A172 (cell line): Measurements from ENCODE around the gene SIL1. TPM values are rescaled to one million over a fixed set of nuclear protein-coding genes. Genes with fewer than 3 reads are reported as not detected.
A peak's percentile ranks its signal among the peaks of the same experiment; 100 is the strongest.

Source experiments
- DNase-seq: peaks from one replicate; pipeline ENCODE4 v3.0.0-alpha.2; 2015; ENCODE audit warnings: low spot score
- total RNA-seq: library from RNA; depleted of rRNA; stranded (reverse); fragments of >200 nt; shearing (Covaris generic); gene quantifications from 2 replicates; pipeline ENCODE4 v1.2.3, GENCODE V29; 2014

Gene SIL1
- total RNA-seq, 1 experiment from 2014 or later, result 60.4 TPM

DNA sequence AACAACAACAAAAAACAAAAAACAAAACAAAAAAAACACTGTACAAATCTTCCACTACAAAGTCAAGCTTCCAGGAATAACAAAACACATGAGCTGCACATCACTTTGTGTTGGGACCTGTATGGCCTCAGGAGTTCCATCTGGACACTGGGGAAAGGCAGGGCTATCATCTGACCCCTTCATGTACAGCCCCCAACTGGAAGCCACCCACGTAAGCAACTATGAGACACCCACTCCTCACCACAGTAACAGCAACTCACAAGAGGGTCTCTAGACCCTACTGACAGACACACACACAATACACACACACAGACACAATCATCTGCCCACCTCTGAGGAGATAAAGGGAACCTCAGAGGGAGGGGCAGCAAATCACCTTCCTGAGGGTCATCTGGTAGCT lies 241.4 kb downstream of the SIL1 start:
- no peak for DNase-seq

DNA sequence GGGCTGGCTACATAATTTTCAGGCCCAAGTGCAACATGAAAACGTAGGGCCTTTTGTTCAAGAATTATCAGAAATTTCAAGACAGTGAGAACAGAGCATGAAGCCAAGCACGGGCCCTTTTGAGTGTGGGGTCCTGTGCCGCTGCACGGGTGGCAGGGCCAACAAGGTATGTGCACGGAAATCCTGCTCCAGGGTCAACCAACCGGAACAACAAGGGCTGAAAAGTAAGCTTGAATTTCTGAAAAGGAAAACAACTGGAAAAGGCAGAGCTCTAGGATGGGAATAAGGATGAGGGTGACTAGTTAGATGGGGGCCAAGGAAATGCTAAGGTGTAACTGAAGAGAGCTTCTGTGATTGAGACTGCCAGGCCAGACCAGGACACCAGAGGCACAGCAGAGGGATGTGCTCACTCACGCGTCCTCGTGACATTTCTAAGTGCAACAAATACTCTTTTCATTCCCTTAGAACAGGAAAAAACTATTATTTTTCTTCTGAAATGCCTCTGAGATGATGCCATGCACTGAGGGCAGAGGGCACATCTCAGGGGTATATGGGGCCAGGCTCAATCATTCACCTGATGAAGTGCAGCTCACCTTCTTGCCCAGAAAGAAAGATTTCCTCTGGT lies 242.4 kb downstream of the SIL1 start:
- DNase-seq, result no peak

GRCh38 chr5:138955013-138955660 lies 243.0 kb downstream of the SIL1 start:
- DNase-seq, result no peak

DNA sequence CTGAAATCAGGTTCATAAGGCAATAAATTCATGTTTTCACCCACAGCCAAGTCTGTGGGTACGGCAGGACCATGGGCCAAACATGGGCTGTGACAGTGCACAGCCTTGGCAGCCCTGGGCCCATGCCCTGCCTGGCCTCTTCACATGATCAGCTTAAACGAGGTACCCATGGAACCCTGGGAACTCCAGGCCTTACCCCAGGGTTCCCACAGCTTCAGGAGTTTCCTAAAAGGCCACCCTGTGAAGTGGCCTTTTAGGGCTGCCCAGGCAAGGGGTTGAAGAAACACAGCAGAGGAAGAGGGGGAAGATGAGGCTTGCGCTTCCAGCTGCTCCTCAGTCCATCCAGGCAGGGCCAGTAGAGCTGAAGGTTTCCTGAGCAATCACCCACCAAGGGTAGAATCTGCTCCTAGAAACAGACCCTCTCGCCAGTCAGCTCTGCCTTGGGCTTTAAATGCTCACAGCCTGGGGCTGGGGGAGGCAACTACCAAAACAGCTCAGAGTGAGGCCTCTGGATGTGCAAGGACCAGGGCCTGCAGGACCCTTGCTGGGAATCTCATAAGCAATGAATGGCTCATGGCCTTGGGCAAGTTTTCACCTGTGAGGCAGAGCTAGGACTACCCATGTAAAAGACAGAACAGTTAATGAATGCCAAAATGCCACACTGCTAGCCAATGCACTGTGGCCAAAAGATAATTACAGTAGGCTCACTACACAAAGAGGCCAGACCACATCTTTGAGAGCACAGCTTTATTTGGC lies 243.7 kb downstream of the SIL1 start:
- no peak for DNase-seq

DNA sequence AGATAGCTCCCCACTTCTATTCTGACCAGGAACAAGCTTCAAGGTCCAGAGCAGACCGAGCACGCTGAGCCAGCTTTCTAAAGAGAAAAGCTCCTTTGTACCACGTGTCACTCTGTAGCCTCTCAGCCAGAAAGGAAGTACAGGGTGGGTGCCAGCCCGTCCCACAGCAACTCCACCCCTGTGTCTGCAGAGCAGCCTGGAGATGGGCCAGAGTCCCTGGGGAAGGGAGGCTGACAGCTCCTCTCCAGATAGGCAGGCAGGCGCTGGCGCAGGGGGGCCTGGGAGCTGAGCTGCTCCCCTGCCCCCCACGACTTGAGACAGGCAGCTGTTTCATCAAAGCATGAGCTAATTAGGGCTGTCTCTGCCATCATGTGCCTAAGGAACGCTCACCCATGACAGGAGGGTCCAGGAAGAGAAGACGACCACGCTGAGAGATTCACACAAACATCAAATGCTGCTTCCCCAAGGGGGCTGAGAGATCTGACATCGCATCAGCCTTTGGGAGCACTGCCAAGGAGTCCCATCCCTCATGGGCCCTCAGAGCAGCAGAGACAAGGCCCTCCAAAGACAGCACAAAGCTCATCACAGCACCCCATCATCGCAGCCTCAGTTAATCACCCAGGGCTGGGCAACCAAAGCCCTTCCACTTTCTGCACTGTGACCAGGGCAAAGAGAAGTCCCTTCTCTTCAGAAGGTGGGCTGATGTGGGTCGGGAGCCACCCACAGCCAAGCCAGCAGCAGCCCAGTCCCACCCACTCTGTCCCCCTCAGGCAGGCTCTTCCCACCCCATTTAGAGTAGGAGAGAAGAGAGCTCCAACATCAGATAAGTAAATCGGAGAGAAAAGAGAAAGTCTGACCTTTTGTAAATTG lies 244.5 kb downstream of the SIL1 start:
- peak; percentile 64 for DNase-seq

DNA sequence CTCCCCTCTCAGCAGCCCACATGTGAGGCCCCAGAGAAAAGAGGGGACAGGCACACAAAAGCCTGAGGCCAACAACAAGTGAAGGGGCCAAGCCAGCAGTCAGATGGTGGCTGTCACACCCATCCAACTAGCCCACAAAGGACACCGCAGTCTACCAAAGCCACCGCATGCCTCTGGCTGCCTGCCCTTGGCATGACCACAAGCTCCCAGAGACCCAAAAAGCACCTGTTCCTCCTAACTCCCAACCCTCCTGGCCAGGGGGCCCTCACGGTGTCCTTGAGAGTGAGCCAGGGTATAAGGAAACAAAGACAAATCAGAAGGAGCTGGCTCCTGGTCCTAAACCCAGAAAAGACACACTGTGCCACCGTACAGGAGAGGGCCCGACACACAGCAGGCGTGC lies 245.2 kb downstream of the SIL1 start:
- no peak for DNase-seq

- no peak for DNase-seq
Measured at GRCh38 chr5:138951986-138952735, 246.0 kb downstream of the SIL1 start.

DNA sequence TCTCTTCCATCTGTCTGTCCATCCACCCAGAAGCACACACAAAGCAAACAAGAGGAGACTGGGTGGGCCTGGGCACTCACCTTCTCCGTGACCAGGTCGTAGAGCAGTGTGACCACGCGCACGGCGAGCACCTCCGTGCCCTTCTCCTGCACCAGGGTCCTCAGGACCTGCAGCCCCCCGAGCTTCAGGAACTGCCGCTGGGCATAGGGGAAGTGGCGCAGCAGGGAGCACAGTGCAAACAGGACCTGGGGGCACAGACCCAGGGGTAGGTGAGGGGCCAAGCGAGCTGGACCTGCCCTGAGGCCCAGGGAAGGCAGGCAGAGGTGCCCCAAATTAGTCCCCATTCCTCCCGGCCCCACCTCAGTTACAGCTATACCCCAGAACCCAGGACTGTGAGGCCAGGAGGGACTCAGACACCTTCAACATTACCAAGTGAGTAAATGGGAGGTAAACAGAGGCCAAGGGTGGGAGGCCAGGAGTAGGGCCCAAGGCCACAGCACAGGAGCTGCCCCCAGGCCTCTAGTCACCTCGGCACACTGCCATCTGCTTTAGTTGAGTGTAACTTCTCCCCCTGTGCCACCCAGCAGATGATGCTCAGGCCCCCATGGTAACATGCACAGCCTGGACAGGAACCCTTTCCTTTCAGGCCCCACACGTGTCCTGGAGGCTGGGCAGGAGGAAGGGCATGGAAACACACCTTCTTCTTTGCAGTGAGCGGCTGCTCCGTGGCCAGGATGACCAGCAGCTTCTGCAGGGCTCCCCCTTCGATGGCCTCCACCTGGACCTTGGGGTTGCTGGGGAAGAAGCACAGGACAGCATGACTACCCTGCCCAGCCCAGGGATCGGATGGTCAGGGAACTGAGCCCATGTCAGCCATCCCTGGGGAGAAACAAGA lies 246.8 kb downstream of the SIL1 start:
- DNase-seq, result no peak

DNA sequence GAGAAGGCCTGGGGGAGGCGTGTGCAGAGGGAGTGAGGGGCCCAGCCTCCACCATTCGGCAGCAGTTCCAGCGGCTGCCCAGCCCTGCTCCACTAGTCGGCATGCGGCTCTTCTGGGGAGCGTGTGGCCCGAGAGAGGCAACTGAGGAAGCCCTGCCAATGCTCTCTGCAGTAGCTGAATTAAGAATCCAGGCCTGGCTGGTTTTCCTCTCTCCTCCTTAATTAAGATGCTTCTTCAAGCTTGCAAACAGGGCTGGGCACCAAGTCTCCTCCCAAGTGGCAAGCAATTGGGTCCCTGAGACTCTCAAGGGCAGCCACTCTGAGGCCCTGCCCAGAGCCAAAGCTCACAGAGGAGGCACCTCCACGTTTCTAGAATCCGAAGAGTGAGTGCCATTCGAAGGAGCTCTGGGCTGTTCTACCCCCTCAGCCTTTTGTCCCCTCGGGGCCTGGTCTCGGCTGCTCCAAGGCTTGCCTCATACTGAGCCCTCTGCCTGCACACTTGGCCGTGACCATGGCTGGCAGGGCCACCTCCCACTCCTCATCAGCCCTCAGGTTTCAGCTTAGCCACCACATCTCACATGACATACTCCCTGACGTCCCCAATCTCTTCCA lies 247.6 kb downstream of the SIL1 start:
- DNase-seq, result no peak

- no peak for DNase-seq
Measured at GRCh38 chr5:138949988-138950387, 248.2 kb downstream of the SIL1 start.

- no peak for DNase-seq
Measured at GRCh38 chr5:138949223-138949574, 249.0 kb downstream of the SIL1 start.

DNA sequence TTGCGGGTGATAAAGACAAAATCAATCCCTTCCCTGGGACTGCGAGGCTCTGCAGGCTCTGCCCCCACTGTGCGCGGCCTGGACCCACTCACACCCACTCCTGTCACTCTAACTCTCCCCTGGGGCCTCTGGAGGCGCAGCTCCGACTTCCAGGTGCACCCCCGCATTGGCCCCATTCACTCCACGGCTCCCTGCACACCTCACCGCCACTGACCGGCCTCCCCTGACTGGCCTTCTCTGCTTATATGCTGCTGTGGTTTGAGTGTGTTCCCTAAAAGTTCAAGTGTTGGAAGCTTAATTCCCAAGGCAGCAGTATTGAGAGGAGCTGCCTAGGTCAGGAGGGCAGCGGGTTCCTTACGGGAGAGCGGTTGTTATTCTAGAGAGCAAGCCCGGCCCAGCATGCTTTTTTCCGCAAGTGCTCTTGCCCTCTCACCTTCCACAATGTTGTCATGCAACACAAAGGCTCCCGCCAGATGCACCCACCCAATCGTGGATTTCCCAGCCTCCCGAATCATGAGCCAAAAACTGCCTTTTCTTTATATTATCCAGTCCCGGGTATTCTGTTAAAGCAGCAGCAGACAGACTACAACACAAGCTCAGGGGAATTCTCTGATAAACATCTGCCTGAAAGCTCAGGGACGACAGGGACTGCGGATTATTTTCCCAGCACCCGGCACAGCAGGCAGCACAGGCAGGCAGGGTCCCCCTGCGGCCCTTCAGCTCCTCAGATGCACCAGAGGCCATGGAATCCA lies 249.5 kb downstream of the SIL1 start:
- no peak for DNase-seq

DNA sequence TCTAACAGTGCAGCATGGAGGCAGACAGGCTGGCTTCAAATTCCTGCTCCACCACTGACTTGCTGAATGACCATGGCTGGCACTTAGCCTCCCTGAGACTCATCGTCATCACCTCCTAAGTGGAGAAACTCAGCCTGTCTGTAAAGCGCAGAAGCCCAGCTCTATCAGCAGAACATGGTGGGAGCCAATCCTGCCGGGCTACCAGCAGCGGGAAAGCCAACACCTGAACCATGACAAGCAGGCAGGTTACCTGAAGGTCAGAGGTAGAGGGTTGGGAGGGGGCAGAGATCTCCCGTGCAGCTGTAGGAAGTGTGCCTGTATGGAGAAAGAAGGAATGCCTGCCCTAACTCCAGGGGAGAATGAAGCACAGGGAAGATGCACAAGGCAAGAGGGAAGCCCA lies 250.4 kb downstream of the SIL1 start:
- no peak for DNase-seq

- no peak for DNase-seq
Measured at GRCh38 chr5:138946831-138947560, 251.2 kb downstream of the SIL1 start.

GRCh38 chr5:138946241-138946623 lies 251.9 kb downstream of the SIL1 start:
- DNase-seq, result no peak

GRCh38 chr5:138945421-138946240 lies 252.5 kb downstream of the SIL1 start:
- no peak for DNase-seq

GRCh38 chr5:138944527-138945322 lies 253.4 kb downstream of the SIL1 start:
- no peak for DNase-seq
